T-helper 2 cell treated with Interferon-gamma antibody and Interleukin-4, amounts not matched to agents 100 ng/mL and 5 ng/mL, for 36 hours (primary cell): ENCODE results near the gene TTLL7. TPM values are rescaled to one million over a fixed set of nuclear protein-coding genes. Genes with fewer than 3 reads are reported as not detected.
"Not testable (repeated sequence)": the region's sequence is repeated elsewhere in the genome, so short reads cannot be mapped to it uniquely, and the experiment has no call there.

Experiments used
- intact Hi-C: fragments of 100-400 bp; cut with micrococcal nuclease; formaldehyde crosslinking; loops from one replicate; pipeline ENCODE4 v1.15.1; 2023
- total RNA-seq: library from RNA; stranded (reverse); gene quantifications from 2 replicates; pipeline ENCODE4 v1.2.3, GENCODE V29; 2022

TTLL7 gene
- total RNA-seq, 1 donor from 2014 or later = 4.0 TPM

- intact Hi-C loops = loop anchor here (2.0 to 5.0 kb wide), 2 partner anchors 95 to 305 kb away; no protein-coding TSS in a partner anchor
Measured at GRCh38 chr1:83997631-83998030, 1.3 kb downstream of the TTLL7 start.

DNA sequence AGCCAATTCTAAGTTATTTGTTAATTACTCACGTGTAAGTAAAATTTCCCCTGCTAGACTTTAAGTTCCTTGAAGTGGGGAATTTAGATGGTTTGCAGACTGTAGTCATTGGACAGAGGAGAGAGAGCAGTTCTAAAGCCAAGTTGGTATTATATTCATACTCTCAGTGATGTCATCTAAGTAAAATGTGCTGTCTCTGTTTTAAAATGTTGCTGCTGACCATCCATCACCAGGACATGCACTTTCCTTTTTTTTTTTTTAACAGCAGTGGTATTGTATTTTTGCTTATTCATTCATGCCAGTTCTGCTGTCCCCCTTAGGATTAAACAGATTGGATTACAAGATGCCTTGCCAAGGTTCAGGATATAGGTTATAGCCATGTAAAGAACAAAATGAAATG is 2.3 kb downstream of the TTLL7 start:
- intact Hi-C loops = loop anchor here (2.0 to 5.0 kb wide), 2 partner anchors 96 to 306 kb away; no protein-coding TSS in a partner anchor

GRCh38 chr1:83996191-83996590 is 2.7 kb downstream of the TTLL7 start:
- intact Hi-C loops = loop anchor here (2.0 to 5.0 kb wide), 2 partner anchors 96 to 307 kb away; no protein-coding TSS in a partner anchor

DNA sequence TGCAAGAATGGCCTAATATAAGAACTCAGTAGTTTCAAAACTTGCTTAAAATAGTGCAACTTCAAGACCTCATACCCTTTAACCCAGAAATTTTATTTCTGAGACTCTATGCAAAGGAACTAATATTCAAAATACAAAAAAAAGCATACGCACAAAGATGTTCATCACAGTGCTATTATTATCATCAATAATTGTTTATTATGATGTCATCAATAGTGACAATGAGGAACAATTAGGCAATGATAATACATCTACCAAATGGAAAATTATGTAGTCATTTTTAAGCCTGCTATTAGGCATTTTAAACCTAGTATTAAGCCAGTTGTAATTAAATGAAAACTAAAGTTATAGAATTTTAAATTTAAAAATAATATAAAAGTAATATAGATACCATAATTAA is 3.3 kb downstream of the TTLL7 start:
- intact Hi-C loops = loop anchor here (2.0 to 5.0 kb wide), 2 partner anchors 97 to 307 kb away; no protein-coding TSS in a partner anchor

- intact Hi-C loops = no loop called here
Measured at GRCh38 chr1:83994111-83994510, 4.8 kb downstream of the TTLL7 start.

DNA sequence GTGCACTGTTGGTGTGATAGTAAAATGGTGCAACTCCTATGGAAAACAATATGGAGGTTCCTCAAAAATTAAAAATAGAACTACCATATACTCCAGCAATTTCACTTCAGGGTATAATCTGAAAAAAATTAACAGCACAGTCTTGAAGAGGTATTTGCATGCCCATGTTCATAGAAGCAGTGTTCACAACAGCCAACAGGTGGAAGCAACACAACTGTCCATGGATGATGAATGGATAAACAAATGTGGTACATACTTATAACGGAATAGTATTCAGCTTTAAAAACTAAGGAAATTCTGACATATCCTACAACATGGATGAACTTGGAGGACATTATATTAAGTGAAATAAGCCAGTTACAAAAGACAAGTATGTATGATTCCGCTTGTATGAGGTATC is 8.2 kb downstream of the TTLL7 start:
- intact Hi-C loops = no loop called here

- intact Hi-C loops = no loop called here
Measured at GRCh38 chr1:83985048-83985447, 13.9 kb downstream of the TTLL7 start.

DNA sequence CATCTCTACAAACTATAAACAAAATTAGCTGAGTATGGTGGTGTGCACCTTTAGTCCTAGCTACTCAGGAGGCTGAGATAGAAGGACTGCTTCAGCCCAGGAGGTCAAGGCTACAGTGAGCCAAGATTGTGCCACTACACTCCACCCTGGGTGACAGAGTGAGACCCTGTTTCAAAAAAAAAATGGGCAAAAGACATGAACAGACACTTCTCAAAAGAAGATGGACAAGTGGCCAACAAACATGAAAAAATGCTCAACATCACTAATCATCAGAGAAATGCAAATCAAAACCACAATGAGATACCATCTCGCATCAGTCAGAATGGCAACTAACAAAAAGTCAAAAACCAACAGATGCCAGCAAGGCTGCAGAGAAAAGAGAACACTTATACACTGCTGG is 15.0 kb downstream of the TTLL7 start:
- intact Hi-C loops = not testable (repeated sequence)

DNA sequence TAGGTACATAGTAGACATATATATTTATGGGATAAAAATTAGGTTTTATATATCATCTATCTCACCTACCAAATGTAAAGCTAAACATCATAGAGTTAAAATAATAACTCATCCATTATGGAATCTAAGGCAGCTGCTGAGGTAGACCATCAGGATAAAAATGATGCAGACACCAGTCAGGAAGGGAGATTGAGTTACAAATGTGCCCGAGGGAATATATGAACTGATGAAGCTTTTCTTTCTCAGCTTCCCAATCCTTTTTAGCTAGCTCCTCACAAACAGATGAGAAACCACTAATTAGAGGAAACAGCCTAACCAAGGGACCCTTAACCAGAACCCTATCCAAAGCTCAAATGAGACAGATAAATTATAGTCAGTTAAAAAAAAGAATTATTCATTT is 20.9 kb downstream of the TTLL7 start:
- intact Hi-C loops = no loop called here

DNA sequence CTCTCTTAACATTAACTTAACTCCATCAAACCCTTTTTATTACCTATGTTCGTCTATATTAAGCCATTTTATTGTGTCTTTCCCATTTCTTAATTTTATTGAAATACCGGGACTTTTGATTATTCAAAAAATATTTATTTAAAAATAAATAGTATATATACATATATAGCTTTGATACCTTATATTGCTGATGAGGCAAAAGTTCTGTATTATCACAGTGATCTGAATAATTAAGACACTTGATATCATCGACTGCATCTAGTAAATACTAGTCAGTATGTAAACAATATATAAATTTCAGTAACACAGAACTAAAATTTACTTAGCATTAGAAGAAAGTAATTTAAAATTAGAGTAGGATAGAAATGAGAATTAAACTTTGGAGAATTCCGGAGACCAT is 22.0 kb downstream of the TTLL7 start:
- intact Hi-C loops = no loop called here

- intact Hi-C loops = no loop called here
Measured at GRCh38 chr1:83970802-83971201, 28.1 kb downstream of the TTLL7 start.

DNA sequence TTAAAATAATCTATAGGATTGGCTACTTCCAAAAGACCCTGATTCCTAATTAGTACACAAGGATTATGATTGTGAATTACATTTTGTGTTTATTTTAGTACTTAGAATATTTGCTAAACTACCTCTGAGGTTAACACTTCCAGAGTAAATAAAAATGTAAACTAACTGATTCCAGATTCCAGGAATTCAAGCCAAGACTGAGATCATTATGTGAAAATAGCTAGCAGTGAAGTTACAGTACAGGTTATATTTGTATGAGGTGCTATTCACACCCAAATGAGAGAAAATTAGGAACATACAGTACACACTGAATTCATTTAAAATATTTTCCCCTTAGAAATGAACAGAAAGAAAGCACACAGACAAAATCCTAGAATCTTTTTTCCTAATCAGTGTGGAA is 28.8 kb downstream of the TTLL7 start:
- intact Hi-C loops = no loop called here

DNA sequence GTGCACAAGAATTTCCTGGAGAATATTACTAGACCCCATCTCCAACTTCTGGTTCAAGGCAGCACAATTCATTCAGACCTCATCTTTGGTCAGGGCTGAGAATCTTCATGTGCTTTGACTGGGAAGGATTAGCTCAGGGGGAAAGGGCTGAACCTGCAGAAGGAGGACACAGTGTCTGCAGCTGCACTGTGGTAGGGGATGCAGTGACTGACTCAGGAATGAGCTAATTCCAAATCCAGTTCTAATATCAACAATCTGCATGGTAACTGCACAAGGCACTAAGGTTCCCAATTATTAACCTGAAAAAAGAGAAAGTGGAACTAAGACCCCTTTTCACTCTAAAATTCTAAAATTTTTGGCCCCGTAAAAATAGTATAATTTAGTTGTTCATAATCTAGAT is 31.6 kb downstream of the TTLL7 start:
- intact Hi-C loops = no loop called here

DNA sequence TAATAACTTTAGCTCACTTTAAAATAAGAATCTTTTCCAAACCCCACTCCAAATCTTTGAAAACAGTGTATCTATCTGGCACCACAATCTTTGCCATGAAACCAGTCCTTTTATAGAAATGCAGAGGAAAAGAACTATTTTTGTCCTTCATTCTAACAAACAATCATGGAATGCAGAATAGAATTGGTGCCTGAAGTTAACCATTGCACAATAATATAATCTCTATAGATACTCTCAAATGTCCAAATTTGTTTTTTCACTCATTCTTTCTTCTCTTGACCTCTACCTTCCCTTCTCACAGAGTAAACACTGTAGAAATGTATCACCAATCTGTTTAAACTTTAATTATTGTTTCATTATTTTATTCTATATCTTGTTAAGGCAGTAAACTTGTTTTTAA is 34.8 kb downstream of the TTLL7 start:
- intact Hi-C loops = no loop called here

GRCh38 chr1:83961571-83962295 is 37.2 kb downstream of the TTLL7 start:
- intact Hi-C loops = no loop called here

DNA sequence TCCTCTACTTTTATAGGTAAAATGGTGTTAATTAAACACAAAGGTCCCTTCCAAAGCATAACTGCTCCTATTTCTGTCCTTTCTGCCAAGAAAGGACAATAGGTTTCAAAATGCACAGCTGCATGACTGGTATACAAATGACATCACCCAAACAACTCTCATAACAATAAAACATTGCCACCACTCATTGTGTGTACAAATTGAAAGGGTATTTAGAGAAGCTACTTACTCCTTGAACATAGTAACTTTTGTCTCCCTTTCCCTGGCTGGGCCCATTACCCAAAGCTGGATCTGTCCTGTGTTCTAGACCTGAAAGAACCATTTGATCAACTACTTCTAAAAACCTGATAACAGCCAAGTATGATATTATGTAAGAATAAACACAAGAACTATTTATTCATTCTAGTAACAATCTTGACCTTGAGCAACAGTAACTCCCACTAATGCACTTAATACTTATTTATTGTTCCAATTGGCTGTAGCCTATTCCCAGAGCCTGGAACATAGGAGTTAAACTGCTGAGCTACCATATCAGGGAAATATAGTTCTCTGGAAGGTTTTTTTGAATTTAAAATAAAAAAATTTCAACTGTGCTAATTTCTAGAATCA is 38.2 kb downstream of the TTLL7 start:
- intact Hi-C loops = no loop called here

- intact Hi-C loops = no loop called here
Measured at GRCh38 chr1:83959824-83960498, 39.0 kb downstream of the TTLL7 start.

GRCh38 chr1:83958704-83959103 is 40.2 kb downstream of the TTLL7 start:
- intact Hi-C loops = no loop called here

DNA sequence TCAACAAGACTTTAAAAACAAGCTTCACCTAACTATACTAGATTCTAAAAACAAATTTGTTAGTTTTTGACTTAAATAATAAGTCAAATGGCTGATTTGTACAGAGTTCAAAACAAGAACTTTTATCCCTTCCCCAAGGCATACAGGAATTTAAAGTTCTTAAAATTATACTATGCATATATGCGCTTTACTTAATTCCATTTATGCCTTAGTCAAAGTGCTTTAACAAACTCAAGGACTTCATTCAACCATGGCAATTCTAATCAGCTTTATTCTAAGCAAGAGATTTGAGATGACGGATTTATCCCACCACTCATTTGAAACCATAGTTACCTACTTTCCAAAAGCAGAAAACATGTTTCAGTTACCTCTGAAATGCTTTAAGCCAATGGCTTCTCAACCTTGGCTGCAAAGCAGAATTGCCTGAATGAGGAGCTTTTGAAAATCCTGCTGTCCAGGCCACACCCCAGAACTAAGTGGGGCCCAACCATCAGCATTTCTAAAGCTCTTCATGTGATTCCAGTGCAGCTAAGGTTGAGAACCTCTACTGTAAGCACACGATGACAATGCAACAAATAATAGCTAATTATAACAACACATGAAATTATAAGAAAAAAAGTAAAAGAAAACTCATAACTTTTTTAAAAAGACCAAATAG is 44.6 kb downstream of the TTLL7 start:
- intact Hi-C loops = no loop called here

GRCh38 chr1:83950106-83950661 is 48.7 kb downstream of the TTLL7 start:
- intact Hi-C loops = no loop called here

GRCh38 chr1:83942914-83943313 is 56.0 kb downstream of the TTLL7 start:
- intact Hi-C loops = no loop called here
